Gastrocnemius medialis (tissue), 4 donors: ENCODE results near the gene H2BK1.

ENCODE experiments used
- CTCF ChIP-seq, 5 experiments: fragments of 450-650 bp in 3 of 5; fragments of 200-600 bp in 2 of 5; sonication (generic) in 2 of 5; IDR thresholded peaks in 4 of 5; conservative IDR thresholded peaks in 1 of 5; 1 replicate in 4 of 5; 2 replicates in 1 of 5; pipeline ENCODE4 v1.5.1; 2016 to 2019; ENCODE audit warnings: antibody characterized with exemption in 5 of 5, mild to moderate bottlenecking in 3 of 5, moderate library complexity in 3 of 5
- POLR2A ChIP-seq, 2 donors: fragments of 450-650 bp; IDR thresholded peaks; one replicate each; pipeline ENCODE4 v1.6.1; 2017; ENCODE audit warnings: antibody characterized with exemption in 2 of 2, mild to moderate bottlenecking in 2 of 2, moderate library complexity in 2 of 2

GRCh38 chr7:151194188-151194587 lies 16.1 kb downstream of the H2BK1 start:
- TF ChIP-seq CTCF (IDR thresholded peaks at IDR 0.05 in 4 of 5, conservative IDR thresholded peaks at IDR 0.05 in 1 of 5) (no peak), POLR2A (IDR thresholded peaks at IDR 0.05) (no peak)
